Stimulated activated naive CD8-positive, alpha-beta T cell treated with anti-CD3 and anti-CD28 coated beads, Interleukin-15, amount 100 ng/mL, for 72 hours (primary cell): Measurements from ENCODE around the gene CFB.

Source experiments
- ATAC-seq: fragments of 150-1000 bp; cut with Tn5 transposase; 2 replicates; pipeline ENCODE4 v1.10.0; 2021; ENCODE audit warnings: mild to moderate bottlenecking, moderate library complexity
- DNase-seq, 2 donors: peaks; one replicate each; pipeline ENCODE4 v3.0.0; 2021 to 2022
- H3K27ac Mint-ChIP-seq, 2 donors: one replicate each; pipeline ENCODE4 v1.8.0; 2022; ENCODE audit warnings: mild to moderate bottlenecking in 2 of 2, mixed read lengths in 2 of 2, moderate library complexity in 2 of 2
- H3K27me3 Mint-ChIP-seq: one replicate; pipeline ENCODE4 v1.8.0; 2022; ENCODE audit warnings: mixed read lengths
- H3K4me1 Mint-ChIP-seq: one replicate; pipeline ENCODE4 v1.8.0; 2022; ENCODE audit warnings: mild to moderate bottlenecking, mixed read lengths
- H3K4me3 Mint-ChIP-seq, 2 donors: one replicate each; pipeline ENCODE4 v1.8.0; 2022; ENCODE audit warnings: mild to moderate bottlenecking in 2 of 2, mixed read lengths in 2 of 2, moderate library complexity in 1 of 2
- H3K9me3 Mint-ChIP-seq, 2 donors: one replicate each; pipeline ENCODE4 v1.8.0; 2022; ENCODE audit warnings: mixed read lengths in 2 of 2

The CFB gene

GRCh38 chr6:31945507-31946369 is at the start of gene CFB:
CFB (plus strand) TSS chr6:31946095; CDS start chr6:31946222, 127 bp downstream.
- no peak for DNase-seq
- peak; percentile 38 for ATAC-seq
- H3K9me3 Mint-ChIP-seq: no peaks in the 10 kb centered on the region
- peak within 1 kb of the TSS; percentile 59 to 61 for H3K27ac Mint-ChIP-seq
- peak within 1 kb of the TSS in 1 of 2 donors; percentile 54 for H3K4me3 Mint-ChIP-seq
- H3K4me1 Mint-ChIP-seq: peaks cover 17% of the 10 kb centered on the region
- H3K27me3 Mint-ChIP-seq: peaks cover 22% of the 10 kb centered on the region

- ATAC-seq (no peak), DNase-seq (no peak)
- H3K4me1 Mint-ChIP-seq: peaks cover 45% of the 10 kb centered on the region
- H3K9me3 Mint-ChIP-seq: no peaks in the 10 kb centered on the region
- peak overlapping the region; percentile 92 to 97 for H3K4me3 Mint-ChIP-seq
- peak overlapping the region; percentile 87 to 98 for H3K27ac Mint-ChIP-seq
- H3K27me3 Mint-ChIP-seq: no peaks in the 10 kb centered on the region
Observed at GRCh38 chr6:31896493-31896855, 49.4 kb upstream of the CFB start.

- Mint-ChIP-seq H3K4me1 (peaks cover 46% of the 10 kb centered on the region), H3K27me3 (no peaks in the 10 kb centered on the region), H3K9me3 (no peaks in the 10 kb centered on the region), H3K4me3 (peak overlapping the region; percentile 92 to 97), H3K27ac (peak overlapping the region; percentile 87 to 98)
- ATAC-seq (peak; percentile 10), DNase-seq (peak in 1 of 2 donors; percentile 28)
Observed at GRCh38 chr6:31896856-31897611, 48.9 kb upstream of the CFB start.

GRCh38 chr6:31897612-31898382 is 48.1 kb upstream of the CFB start, which contains the start of gene EHMT2:
EHMT2 (minus strand) TSS chr6:31897698; CDS start chr6:31897677, 21 bp downstream.
- ATAC-seq: peak; percentile 73
- Mint-ChIP-seq H3K4me1 (peaks cover 52% of the 10 kb centered on the region), H3K27me3 (no peaks in the 10 kb centered on the region), H3K4me3 (peak within 1 kb of the TSS; percentile 92 to 97), H3K27ac (peak within 1 kb of the TSS; percentile 87 to 98), H3K9me3 (no peaks in the 10 kb centered on the region)
- DNase-seq: peak; percentile 86 to 87

- peak; percentile 3 for ATAC-seq
Observed at GRCh38 chr6:31898383-31899011, 47.4 kb upstream of the CFB start.

GRCh38 chr6:31899215-31899614 is 46.7 kb upstream of the CFB start:
- no peak for DNase-seq
- no peaks in the 10 kb centered on the region for H3K9me3 Mint-ChIP-seq
- peaks cover 56% of the 10 kb centered on the region for H3K4me1 Mint-ChIP-seq
- H3K4me3 Mint-ChIP-seq: peak overlapping the region; percentile 60 to 86
- H3K27ac Mint-ChIP-seq: peak overlapping the region in 1 of 2 donors; percentile 69
- no peaks in the 10 kb centered on the region for H3K27me3 Mint-ChIP-seq
- no peak for ATAC-seq

More at GRCh38 chr6:31898383-31899011, 47.4 kb upstream of the CFB start:
- H3K4me1 Mint-ChIP-seq: peaks cover 56% of the 10 kb centered on the region
- H3K27me3 Mint-ChIP-seq: no peaks in the 10 kb centered on the region
- DNase-seq: no peak
- no peaks in the 10 kb centered on the region for H3K9me3 Mint-ChIP-seq
- peak overlapping the region; percentile 86 to 96 for H3K4me3 Mint-ChIP-seq
- H3K27ac Mint-ChIP-seq: peak overlapping the region; percentile 79 to 97

GRCh38 chr6:31899882-31900722 is 45.8 kb upstream of the CFB start:
- no peaks in the 10 kb centered on the region for H3K27me3 Mint-ChIP-seq
- no peak for DNase-seq
- H3K27ac Mint-ChIP-seq: no peak overlapping the region
- H3K4me1 Mint-ChIP-seq: peaks cover 56% of the 10 kb centered on the region
- H3K9me3 Mint-ChIP-seq: no peaks in the 10 kb centered on the region
- peak overlapping the region; percentile 60 to 86 for H3K4me3 Mint-ChIP-seq
- ATAC-seq: no peak

- no peaks in the 10 kb centered on the region for H3K9me3 Mint-ChIP-seq
- H3K27ac Mint-ChIP-seq: peak overlapping the region in 1 of 2 donors; percentile 71
- H3K27me3 Mint-ChIP-seq: peaks cover 1% of the 10 kb centered on the region
- ATAC-seq: no peak
- DNase-seq: no peak
- peak overlapping the region; percentile 75 to 90 for H3K4me3 Mint-ChIP-seq
- H3K4me1 Mint-ChIP-seq: peaks cover 50% of the 10 kb centered on the region
Observed at GRCh38 chr6:31900917-31901414, 44.9 kb upstream of the CFB start.

- no peaks in the 10 kb centered on the region for H3K9me3 Mint-ChIP-seq
- H3K27me3 Mint-ChIP-seq: peaks cover 6% of the 10 kb centered on the region
- peak overlapping the region in 1 of 2 donors; percentile 71 for H3K27ac Mint-ChIP-seq
- peak overlapping the region; percentile 75 to 90 for H3K4me3 Mint-ChIP-seq
- peak; percentile 61 to 64 for DNase-seq
- peak; percentile 19 for ATAC-seq
- peaks cover 44% of the 10 kb centered on the region for H3K4me1 Mint-ChIP-seq
Observed at GRCh38 chr6:31901415-31901952, 44.4 kb upstream of the CFB start.

GRCh38 chr6:31901953-31902643 is 43.8 kb upstream of the CFB start, which contains the start of gene ZBTB12:
ZBTB12 (minus strand) TSS chr6:31902086; CDS start chr6:31901305, 781 bp downstream.
- DNase-seq: peak; percentile 87 to 91
- peaks cover 10% of the 10 kb centered on the region for H3K27me3 Mint-ChIP-seq
- peak within 1 kb of the TSS; percentile 75 to 90 for H3K4me3 Mint-ChIP-seq
- peak; percentile 78 for ATAC-seq
- peaks cover 41% of the 10 kb centered on the region for H3K4me1 Mint-ChIP-seq
- H3K9me3 Mint-ChIP-seq: no peaks in the 10 kb centered on the region
- peak within 1 kb of the TSS; percentile 92 to 97 for H3K27ac Mint-ChIP-seq

GRCh38 chr6:31903957-31904356 is 41.9 kb upstream of the CFB start:
- ATAC-seq: no peak
- H3K27ac Mint-ChIP-seq: no peak overlapping the region
- DNase-seq: no peak
- H3K9me3 Mint-ChIP-seq: no peaks in the 10 kb centered on the region
- H3K27me3 Mint-ChIP-seq: peaks cover 10% of the 10 kb centered on the region
- H3K4me1 Mint-ChIP-seq: peaks cover 35% of the 10 kb centered on the region
- no peak overlapping the region for H3K4me3 Mint-ChIP-seq

- H3K4me3 Mint-ChIP-seq: no peak overlapping the region
- peaks cover 10% of the 10 kb centered on the region for H3K27me3 Mint-ChIP-seq
- no peaks in the 10 kb centered on the region for H3K9me3 Mint-ChIP-seq
- DNase-seq (no peak), ATAC-seq (no peak)
- H3K27ac Mint-ChIP-seq: no peak overlapping the region
- peaks cover 24% of the 10 kb centered on the region for H3K4me1 Mint-ChIP-seq
Observed at GRCh38 chr6:31905041-31905440, 40.9 kb upstream of the CFB start.

GRCh38 chr6:31906122-31906521 is 39.8 kb upstream of the CFB start:
- Mint-ChIP-seq H3K27me3 (peaks cover 10% of the 10 kb centered on the region), H3K9me3 (no peaks in the 10 kb centered on the region), H3K4me1 (peaks cover 14% of the 10 kb centered on the region), H3K27ac (peak overlapping the region in 1 of 2 donors; percentile 4), H3K4me3 (no peak overlapping the region)
- ATAC-seq (no peak), DNase-seq (no peak)
